GM21737 (cell line): ENCODE data around the gene ZNF490.

Experiments
- ATAC-seq: cut with Tn5 transposase; IDR thresholded peaks from one replicate; pipeline ENCODE4 v1.9.1; 2021; ENCODE audit warnings: mild to moderate bottlenecking, moderate library complexity; ENCODE audit not compliant: unreplicated experiment

The ZNF490 gene

DNA sequence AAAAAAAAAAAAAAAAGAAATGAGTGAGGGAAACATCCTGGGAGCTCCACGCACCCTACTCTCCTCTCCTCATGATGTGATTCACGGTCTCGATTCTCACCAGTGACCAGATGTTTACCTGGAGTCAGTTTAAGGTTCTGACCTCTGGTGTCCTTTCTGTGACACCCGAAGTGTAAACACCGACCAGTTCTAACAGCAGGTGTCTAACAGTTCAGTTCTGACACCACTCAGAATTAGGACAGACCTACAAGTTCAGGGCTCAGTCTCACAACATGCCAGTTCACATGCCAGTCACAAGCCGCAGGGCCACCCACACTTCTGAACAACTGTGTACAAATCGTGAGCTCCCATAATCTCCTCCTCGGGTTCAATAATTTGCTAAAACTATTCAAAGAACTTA, 65.3 kb downstream of the ZNF490 start:
- ATAC-seq = no peak

DNA sequence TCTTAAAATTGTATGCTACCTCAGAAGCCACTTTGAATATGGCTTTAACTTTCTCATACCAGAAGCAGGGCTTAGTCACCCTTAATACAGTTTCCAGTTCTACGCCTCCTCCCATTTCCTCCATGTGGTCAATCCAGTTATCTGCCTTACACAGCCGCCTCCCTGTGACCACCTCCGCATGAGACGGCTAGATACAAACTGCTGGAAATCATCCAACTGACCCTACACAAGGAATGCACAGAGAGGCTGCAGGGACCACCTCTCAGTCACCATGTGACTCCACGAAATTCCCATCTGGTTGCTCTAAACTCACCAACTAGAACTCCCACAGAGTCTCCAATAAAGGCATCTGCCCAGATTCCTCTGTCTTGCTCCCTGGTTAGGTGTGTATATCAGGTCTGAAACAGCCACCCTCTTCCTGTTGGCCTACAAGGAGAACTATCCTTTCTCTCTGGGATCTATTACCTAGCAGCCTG, 66.2 kb downstream of the ZNF490 start:
- ATAC-seq = no peak

DNA sequence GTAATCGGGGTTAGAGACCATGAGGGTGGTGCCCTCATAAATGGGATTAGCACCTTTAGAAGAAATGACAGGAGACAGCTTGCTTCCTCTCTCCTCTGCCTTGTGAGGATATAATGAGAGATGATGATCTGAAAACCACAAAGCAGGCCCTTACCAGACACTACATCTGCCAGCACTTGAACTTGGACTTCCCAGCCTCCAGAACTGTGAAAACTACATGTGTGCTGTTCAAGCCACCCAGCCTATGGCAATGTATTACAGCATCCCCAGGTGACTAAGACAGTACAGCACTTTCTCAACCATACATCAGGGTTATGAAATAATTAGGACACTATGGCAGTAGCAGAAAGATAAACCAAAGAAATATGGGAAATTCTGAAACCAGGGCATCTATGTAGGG, 66.8 kb downstream of the ZNF490 start:
- ATAC-seq = no peak
